NCI-H146 (cell line): ENCODE data around the gene C6orf89.

Experiments
- DNase-seq: peaks from one replicate; lab custom pipeline; 2025; lab: John Stamatoyannopoulos, UW

C6orf89 gene, protein sequence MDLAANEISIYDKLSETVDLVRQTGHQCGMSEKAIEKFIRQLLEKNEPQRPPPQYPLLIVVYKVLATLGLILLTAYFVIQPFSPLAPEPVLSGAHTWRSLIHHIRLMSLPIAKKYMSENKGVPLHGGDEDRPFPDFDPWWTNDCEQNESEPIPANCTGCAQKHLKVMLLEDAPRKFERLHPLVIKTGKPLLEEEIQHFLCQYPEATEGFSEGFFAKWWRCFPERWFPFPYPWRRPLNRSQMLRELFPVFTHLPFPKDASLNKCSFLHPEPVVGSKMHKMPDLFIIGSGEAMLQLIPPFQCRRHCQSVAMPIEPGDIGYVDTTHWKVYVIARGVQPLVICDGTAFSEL

DNA sequence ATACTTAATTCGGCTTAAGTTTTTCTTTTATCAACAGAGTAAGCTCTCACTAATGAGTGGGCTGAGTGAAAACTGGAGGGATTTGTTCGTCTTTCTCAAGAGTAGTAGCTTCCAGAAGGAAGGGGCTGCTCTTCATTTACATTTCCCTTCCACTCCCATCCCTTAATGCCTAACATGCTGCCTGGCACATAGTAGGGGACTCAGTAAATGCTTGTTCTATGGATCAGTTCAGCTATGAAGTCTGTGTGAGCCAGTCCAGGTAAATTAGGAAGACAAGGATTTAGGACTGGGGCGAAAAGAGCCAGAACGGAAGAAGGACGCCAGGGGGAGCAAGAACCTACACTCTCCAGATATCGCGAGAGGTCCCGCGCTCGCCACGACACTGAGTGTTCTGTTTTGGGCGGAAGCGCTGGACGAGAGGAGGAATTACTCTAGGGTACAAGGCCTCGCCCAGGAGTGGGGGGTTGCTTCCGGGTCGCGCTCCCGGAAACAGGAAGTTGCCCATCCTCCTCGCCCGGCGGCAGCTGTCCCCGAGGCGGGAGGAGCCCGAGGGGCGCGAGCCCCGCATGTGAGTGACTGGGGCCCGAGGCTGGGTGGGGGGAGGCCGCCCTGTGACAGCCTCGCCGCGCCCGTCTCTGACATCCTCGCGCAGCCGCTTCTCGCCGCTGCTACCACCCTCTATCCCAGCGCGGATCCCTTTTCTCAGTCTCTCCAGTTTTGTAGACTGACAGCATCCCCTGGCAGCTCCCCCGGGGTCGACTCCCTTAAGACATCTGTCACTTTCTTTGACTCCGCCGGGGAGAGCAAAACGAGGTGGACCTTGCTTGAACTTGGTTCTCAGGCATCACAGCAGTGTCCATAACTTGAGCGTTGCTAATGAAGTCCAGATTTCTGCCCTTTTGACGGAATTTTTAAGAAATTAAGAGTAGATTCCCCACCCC lies at the start of gene C6orf89:
C6orf89 (plus strand) TSS at position 492 of the 941 bp plus-strand sequence. CDS start 13,493 bp downstream, outside the sequence.
- peak; percentile 98 for DNase-seq

DNA sequence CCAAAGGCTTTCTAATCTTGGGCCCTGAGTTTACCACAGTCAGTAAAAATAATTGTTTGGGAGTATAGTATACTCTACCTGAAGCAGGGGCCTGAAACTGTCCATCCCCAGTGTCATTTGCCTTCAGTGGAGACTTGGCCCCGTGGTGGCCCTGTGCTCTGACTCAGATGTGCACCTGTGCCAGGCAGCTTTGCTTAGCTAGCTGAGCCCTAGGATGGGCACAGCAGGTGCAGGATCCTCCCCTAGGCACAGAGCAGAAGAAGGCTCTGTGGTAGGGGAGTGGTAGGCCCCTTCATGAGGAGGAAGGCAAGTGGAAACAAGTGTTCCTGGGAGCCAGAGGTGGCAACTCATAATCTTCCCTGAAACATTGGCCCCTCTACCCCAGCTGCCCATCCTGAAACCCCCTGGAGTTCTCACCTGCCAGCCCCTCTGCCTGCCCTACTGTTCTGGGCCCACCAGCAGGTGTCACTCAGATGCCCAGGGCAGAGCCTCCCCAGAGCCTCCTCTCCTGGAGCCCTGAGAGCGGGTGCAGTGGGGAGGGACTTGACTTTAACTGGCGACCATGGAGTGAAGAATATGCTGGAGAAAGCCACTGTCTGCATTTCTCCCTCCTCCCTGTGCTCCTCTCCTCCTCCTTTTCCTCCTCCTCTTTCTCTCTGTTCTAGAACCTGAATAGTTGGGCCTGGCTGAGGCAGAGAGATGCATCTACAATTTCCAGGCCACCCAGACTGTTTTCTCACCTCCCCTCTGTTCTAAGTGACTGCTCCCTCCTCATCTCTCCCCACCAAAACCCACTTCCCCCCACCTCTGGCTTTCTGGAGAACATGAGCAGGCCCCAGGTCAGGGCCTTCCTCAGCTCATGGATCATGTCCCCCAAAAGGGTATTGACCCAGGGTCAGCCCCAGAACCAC lies 49.4 kb upstream of the C6orf89 start:
- DNase-seq, result peak; percentile 29

DNA sequence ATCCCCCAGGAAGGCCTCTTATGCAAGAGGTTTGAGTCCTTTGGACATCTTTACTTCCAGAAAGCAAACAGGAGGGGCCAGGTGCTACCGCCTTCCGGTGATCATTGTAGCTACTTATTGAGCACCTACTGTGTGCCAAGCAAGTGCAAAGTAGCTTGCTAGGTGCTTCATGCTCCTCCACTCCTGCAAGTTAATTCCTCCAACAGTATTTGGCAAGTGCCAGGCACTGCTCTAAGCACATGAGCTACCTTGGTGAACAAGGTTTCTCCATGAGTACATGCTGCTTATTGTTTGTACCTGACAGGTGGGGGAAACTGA lies 48.8 kb upstream of the C6orf89 start:
- no peak for DNase-seq

DNA sequence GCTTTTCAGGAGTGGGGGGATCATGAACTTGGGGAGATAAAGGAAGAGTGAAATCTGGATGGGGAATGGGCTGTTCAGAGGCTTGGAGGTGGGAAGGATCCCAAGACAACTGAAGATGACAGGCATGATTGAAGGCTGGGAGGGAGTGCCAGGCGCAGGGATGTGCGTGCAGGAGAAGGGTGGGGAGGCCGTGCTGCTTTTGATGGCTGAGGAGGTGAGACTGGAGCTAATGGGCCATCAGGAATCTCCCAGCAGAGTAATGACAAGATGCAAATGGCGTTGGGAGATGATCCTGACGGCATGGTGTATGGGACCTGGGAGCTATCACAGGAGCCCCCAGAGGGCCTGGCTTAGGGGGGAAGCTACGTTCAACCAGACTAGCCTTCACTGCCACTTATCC lies 48.1 kb upstream of the C6orf89 start:
- no peak for DNase-seq

DNA sequence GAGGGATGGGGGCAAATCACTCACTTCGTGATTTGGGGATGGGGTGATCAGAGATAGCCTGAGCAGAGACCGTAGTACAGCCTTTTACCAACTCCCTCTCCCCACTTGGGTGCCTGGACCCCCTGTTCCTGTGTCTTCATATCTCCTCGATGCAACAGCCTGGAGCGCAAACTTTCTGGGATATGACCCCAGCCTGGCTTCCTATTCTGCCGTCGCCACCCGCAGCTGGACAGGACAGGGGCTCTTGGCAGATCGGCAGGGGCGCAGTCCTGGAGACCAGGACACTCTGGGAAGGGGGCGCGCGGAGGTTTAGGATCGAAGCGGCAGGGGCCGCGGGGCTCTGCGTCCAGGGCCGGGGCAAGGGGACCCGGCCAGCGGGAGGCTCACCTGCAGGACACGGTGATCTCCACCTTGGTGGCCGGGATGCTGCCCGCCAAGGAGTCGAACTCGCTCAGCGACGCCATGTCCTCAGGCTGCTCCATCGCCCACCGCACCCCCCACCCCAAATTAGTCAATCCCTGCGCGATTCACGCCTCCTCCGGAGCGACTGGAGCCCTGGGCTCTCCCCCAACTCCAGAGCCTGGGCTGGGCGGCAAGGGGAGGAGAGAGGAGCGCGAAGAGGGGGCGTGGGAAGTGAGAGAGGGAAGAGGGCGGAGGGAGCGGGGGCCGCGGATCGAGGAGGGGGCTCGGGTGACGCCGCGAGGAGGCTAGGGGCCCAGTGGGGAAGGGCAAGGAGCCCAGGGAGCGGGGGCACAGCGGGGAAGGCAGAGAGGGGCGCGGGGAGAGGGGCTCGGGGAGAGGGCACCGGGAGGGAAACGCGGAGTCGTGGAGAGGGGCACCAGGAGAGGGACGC lies 46.6 kb upstream of the C6orf89 start, which contains the start of gene CPNE5:
CPNE5 (minus strand) TSS at position 549 of the 853 bp plus-strand sequence; CDS start at position 482, 67 bp downstream.
- peak; percentile 41 for DNase-seq

DNA sequence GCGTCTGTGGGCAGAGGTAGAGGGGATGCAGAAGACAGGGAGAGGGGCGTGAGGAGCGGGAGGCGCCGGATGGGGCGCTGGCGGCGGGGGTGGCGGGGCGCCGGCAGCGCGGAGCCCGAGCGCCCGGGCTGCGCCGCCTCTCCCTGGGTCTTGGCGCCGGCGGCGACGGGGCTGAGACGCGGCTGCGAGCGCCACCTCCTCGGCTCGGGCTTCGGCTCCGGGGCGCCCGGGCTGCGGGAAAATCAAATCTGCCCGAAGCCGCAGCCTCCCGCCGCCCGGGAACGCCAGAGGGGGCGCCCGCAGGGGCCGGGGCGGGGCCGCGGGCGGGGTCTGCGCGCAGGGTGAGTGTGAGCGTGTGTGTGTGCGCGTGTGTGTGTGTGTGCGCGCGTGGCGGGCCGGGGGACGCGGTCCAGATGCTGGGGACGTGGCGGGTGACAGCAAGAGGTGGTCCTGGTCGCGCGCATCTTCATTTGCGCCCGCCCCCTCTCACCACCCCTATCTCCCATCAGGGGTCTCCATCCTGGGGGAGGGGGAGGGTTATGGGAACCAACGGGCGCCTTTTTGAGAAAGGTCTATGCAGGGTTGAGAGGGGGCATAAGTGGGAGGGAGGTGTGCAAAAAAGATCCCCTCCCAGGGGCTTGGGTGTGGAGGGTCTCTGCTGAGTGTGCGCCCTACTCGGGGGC lies 45.9 kb upstream of the C6orf89 start:
- DNase-seq, result peak; percentile 53

DNA sequence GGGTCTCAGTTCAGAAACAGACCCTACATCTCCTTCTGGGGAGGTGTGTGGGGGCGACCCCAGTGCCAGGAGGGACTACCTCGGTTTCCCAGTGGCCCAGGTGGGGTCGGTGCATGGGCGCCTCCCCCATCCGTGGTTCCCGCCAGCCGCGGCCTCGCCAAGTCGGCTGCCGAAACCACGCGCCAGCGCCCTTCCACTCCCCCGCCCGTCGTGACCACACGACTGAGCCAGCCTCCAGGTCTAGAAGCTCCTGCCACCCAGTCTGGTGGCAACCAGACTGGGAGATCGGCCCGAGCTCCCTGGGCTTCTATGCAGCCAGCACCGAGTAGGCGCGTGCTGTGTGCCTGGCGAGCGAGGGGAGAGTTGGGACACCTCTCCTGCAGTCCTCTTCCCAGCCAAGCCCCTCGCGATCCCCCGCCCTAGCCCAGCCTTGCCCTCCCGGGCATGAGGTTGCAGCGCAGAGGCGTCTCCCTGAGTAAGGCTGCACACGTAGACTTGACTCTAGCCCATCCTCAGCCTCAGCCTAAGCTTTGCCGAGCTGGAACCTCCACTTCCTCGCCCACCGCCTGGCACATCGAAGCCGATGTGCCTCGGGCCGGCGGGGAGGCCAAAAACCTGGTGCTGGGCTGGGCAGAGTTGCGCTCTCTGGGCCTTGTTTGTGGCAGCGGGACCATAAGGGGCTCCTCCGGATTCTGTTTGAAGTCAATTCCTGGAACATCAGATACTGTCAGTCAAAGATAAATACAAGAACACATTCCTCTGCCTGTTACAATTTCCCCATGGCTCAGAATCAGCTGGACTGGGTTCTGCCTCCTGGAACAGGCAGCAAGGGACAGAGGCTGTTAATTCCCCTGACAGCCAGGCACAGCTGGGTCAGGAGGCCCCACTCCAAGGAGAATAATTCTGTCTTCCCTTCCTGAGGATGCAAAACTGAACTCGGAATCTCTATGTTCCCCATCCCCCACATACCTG lies 45.0 kb upstream of the C6orf89 start:
- no peak for DNase-seq

DNA sequence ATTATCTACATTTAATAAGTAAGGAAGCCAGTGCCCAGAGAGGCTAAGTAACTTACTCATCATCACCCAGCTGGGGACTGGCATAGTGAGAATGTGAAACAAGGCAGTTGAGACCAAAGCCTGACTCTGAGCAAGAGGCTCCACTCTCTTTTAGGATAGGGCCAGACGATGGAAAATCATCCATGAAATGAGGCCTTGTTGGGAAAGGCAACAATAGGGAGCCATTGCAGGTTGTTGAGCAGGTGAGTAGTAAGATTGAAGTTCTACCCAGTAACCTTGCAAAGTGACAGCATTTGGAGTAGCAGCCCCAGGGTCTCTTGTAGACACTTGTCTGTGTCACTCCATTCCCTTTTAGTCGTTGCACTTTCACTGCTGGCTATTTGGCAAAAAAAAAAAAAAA lies 44.0 kb upstream of the C6orf89 start:
- no peak for DNase-seq

DNA sequence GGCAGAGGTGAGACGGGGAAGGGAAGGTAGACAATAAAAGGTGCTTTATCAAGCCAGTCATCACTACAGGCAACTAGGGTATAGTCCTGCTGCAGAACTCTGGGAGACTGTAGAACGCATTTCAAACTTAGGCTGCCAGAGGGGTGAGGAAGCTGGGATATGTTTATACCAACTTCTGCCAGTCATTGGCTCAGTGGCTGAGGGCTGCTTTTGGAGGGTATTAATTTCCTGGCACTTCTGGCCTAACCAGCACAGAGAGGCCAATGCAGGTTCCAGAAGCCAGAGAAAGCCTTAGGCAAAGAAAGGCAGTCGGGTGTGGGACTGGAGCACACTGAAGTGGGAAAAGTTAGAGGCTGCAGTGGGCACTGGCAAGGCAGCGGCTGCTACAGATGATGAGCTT lies 42.6 kb upstream of the C6orf89 start:
- no peak for DNase-seq

DNA sequence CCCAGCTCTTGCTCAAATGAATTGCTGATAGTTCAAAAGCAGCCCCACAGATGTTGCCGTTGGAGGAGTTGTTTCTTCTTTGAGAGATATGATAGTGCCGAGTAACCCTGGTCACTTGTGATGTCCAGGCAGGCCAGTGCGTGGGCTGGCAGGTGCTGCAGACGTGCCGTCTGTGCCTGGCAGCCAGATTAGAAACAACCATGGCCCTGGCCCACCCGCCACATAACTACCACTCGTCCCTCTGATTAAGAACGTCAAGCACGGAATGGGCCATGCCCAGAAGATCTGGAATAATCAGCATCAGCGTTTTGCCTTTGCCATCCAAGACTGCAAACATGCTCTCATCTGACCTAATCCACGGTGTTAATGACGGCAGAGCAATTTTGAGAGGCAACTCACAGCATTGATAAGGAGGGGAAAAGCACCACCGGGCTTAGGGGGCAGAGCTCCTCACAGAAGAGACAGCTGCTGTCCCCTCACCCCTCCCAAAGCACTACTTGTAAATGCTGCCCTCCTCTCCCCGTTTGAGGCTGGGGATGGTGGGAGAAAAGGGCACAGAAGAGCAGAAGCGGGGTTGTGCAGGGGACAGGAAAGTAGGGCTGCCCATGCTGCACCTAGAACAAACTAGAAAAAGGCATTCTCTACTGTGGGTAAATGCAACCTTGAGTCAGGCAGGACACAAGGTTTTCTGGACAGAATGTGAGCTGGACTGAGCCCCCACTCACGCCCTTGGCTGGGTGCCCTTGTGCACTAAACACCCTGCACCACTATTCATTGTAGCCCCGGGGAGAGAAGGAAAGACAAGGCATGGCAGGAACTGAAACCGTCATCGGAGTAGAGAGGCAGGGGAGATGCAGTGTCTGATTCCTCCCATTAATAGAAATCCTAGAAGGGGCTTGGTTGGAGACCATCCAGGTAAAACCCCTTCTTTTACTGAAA lies 41.3 kb upstream of the C6orf89 start:
- no peak for DNase-seq

DNA sequence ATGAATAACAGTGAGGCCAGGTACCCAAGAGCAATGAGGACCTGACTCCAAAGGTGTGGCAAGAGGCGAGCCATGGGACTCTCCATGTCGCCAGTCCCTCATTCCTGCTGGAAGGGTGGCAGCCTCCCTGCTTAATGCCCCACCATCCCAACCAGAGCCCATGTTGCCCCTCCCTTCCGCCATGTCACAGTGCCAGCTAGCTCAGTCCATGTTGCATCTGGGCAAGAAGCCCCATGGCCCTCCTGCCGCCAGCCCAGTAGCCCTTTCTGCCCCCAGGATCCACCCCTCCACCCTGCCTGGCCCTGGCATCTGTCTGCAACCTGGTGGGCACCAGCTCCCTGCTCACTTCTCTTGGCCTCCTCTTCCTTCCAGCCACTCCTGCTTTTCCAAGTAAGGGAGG lies 40.5 kb upstream of the C6orf89 start:
- no peak for DNase-seq

DNA sequence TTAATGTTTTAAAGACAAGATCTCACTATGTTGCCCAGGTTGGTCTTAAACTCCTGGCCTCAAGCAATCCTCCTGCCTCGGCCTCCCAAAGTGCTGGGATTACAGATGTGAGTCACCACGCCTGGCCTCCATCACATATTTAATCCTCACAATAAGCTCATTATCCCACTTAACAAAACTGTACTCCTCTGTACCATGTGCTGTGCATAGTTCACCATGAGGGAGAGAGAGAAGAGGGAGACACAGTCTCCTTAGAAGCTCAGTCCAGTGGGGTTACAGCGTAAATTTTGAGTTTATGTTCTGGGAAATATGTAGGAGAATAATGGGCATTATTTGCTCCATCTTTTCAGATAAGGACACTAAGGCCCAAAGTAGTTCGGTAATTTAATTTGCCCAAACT lies 38.6 kb upstream of the C6orf89 start:
- DNase-seq, result no peak

DNA sequence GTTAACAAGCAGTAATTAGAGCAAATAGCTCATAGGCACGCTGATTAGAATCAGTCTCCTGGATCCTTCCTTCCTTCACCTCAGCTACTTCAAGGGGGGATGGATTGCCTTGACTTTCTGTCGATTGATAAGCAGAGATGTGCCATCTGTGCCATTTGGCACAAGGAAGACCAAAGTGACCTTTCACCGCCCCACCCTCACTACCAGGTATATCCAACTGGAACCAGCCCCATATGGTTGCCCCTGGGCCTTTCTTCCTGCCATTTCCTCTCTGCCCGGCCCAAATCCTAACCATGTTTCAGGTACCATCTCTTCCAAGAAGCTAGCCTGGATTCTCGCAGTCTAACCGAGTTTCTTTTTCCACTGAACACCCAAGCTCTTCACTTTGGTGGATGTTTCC lies 37.8 kb upstream of the C6orf89 start:
- no peak for DNase-seq

DNA sequence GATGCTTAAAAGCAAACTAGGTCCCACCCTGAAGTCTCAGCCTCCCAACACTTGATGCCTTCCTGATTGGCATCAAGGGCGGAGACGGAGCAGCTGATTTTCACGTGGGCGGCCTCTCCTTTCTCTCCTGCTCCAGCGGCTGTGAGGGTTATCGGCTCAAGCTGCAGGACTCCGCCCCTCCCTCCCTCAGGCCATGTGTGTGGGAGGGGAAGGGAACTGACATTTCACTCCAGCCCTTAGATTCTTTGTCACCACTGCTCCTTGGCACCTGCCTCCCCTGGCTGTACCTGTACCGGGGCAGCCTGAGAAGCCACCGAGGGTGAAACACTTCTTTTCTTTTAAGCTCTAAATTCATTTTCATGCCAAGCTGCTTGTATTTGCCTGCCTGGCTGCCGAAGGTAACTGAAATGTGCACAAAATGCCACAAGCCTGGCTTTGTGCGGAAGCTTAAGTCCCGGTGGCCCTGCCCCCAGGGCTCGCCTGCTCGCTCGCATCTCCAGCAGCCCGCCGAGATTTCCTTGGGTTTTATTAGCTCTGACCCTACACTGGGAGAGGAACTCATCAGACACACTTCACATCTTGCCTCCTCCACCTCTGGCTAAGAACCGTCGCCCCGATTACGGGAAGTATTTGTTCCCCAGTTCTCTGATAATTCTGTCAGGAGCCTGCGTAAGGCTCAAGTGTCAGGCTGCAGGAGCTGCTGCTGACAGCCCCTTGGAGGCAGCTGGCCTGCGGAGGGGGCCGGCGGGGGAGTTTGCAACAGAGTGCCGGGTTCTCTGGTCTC lies 36.9 kb upstream of the C6orf89 start:
- peak; percentile 89 for DNase-seq

DNA sequence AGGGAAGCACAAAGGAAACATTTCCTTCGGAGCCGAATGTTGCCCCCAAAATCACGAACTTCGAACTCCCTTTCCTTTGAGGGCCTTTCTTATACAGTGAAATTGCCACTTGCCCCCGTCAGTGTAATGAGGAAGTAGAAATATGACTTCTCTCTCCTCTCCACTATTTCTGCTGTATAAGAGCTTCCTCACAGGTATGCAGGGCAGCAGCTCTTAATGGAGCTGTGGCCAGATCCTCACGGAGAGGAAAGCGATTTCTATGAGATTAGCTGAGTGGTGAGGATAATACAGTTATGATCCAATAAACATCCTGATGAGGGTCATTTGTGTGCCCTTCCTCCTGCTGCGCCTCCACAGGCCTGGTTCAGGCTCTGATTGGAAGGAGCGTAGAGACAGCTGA lies 35.7 kb upstream of the C6orf89 start:
- DNase-seq, result no peak

DNA sequence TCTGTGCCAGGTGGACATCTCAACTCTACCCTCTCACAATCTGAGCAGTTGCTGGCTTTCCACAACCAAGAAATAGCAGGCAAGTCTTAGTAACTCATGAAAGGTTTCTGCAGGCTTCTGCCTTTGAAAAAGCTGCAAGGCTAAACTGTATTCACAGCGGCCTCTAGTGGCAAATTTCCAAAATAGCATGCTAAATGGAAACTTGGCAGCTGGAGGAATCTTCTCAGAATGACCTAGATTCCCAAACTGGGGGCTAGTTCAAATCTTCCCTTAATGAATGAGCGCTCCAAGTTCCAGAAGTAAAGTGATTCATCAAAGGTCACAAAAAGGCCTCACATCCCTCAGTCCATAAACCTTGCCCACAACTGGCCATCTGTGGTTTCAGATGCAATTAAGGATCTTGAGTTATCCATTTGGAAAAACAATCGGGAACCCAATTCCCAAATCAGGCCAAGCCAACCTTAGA lies 34.6 kb upstream of the C6orf89 start:
- DNase-seq, result peak; percentile 45

DNA sequence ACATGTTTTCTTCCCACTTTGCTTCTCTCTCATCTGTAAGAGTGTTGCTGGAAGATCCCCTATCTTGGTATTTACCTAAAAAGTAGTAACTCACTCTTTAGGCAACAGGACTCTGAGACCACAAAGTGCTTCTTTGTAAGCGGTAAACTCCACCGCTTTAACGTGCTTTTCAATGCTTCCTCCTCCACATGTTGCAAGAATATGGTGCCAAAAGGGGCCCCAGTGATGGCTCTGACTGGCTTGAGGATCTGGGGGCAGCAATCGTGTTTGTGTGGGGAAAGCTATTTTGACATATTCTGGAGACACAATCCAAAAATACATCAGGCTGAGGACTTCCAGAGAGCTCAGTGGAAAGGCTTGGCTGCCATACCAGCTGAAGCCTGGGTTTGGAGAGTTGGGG lies 34.1 kb upstream of the C6orf89 start:
- no peak for DNase-seq
